Measurements from ENCODE around the gene SLC6A19. TPM values are rescaled to one million over a fixed set of nuclear protein-coding genes. Genes with fewer than 3 reads are reported as not detected.
A peak's percentile ranks its signal among the peaks of the same experiment; 100 is the strongest.

Gene SLC6A19
- total and polyA plus RNA-seq, 2 experiments from 2014 or later: 0.09 to 0.32 TPM

- DNase-seq (ENCODE audit: low read depth in 1 of 2, low spot score in 1 of 2): no peak
- no peaks in the 10 kb centered on the region for H3K27me3 ChIP-seq
- H3K4me1 ChIP-seq (ENCODE audit: low read depth): no peaks in the 10 kb centered on the region
- TF ChIP-seq CTCF (IDR thresholded peaks at IDR 0.05; ENCODE audit: low read depth, low read length): no peak
- no peaks in the 10 kb centered on the region for H3K36me3 ChIP-seq
- H3K4me3 ChIP-seq: no peak overlapping the region
- no peak overlapping the region for H3K27ac ChIP-seq
- H3K9me3 ChIP-seq (ENCODE audit: low read depth): no peaks in the 10 kb centered on the region
These were observed 56.4 kb downstream of the SLC6A19 start for GRCh38 chr5:1257841-1258240.

- no peak for TF ChIP-seq CTCF (IDR thresholded peaks at IDR 0.05; ENCODE audit: low read depth, low read length)
- Histone ChIP-seq H3K27ac (no peak overlapping the region), H3K27me3 (no peaks in the 10 kb centered on the region), H3K4me1 (ENCODE audit: low read depth) (no peaks in the 10 kb centered on the region), H3K9me3 (ENCODE audit: low read depth) (no peaks in the 10 kb centered on the region), H3K36me3 (no peaks in the 10 kb centered on the region), H3K4me3 (no peak overlapping the region)
- DNase-seq (ENCODE audit: low read depth in 1 of 2, low spot score in 1 of 2): no peak
These were observed 58.5 kb downstream of the SLC6A19 start for GRCh38 chr5:1259806-1260480.

- Histone ChIP-seq H3K4me3 (no peak overlapping the region), H3K27ac (no peak overlapping the region), H3K36me3 (no peaks in the 10 kb centered on the region), H3K9me3 (ENCODE audit: low read depth) (no peaks in the 10 kb centered on the region), H3K4me1 (ENCODE audit: low read depth) (no peaks in the 10 kb centered on the region), H3K27me3 (no peaks in the 10 kb centered on the region)
- DNase-seq (ENCODE audit: low read depth in 1 of 2, low spot score in 1 of 2): no peak
- no peak for TF ChIP-seq CTCF (IDR thresholded peaks at IDR 0.05; ENCODE audit: low read depth, low read length)
These were observed 60.2 kb downstream of the SLC6A19 start for GRCh38 chr5:1261643-1262042.

DNA sequence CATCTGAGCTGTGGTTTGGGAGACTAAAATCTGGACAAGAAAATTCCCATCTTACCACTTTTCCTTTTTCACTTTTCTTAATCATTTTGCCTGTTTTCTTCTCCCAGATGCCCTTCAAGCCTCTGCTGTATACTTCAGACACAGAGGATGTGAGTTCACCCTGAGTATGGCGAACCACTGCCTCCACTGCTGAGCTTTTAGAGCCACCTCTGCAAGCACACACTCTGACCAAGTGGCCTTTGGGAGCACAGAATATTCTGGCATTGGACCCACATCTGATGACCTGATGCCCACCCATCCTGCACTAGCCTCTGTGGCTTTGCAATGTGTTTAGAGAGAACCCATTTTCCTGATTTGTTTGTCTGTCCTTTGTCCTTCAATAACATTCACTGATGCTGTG lies 61.0 kb downstream of the SLC6A19 start:
- DNase-seq (ENCODE audit: low read depth in 1 of 2, low spot score in 1 of 2): peak in 1 of 2 donors; percentile 8
- H3K9me3 ChIP-seq (ENCODE audit: low read depth): no peaks in the 10 kb centered on the region
- no peaks in the 10 kb centered on the region for H3K36me3 ChIP-seq
- no peak for TF ChIP-seq CTCF (IDR thresholded peaks at IDR 0.05; ENCODE audit: low read depth, low read length)
- no peak overlapping the region for H3K27ac ChIP-seq
- H3K4me1 ChIP-seq (ENCODE audit: low read depth): no peaks in the 10 kb centered on the region
- no peak overlapping the region for H3K4me3 ChIP-seq
- H3K27me3 ChIP-seq: no peaks in the 10 kb centered on the region

DNA sequence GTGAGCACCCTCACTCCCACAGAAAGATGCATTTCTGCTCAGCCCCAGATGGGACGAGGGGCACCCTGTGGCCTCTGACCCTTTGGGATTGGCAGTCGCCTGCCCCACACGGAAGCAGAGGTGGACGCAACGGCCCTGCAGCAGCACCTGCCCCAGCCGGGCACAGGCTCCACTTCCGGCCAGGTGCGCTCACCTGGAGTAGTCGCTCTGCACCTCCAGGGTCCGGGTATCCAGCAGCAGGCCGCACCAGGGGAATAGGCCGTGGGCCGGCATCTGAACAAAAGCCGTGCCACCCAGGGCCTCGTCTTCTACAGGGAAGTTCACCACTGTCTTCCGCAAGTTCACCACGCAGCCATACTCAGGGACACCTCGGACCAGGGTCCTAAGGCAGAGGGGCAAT lies 62.8 kb downstream of the SLC6A19 start:
- Histone ChIP-seq H3K27me3 (no peaks in the 10 kb centered on the region), H3K27ac (no peak overlapping the region), H3K9me3 (ENCODE audit: low read depth) (no peaks in the 10 kb centered on the region), H3K4me3 (no peak overlapping the region), H3K4me1 (ENCODE audit: low read depth) (no peaks in the 10 kb centered on the region), H3K36me3 (no peaks in the 10 kb centered on the region)
- TF ChIP-seq CTCF (IDR thresholded peaks at IDR 0.05; ENCODE audit: low read depth, low read length): no peak
- no peak for DNase-seq (ENCODE audit: low read depth in 1 of 2, low spot score in 1 of 2)

Data from cardiac muscle cell (in vitro differentiated cells and primary cell).